Psoas muscle (tissue), 8 donors: ENCODE measurements around the gene SLC2A3. TPM values are rescaled to one million over a fixed set of nuclear protein-coding genes. Genes with fewer than 3 reads are reported as not detected.
"Not testable (repeated sequence)": the region's sequence is repeated elsewhere in the genome, so short reads cannot be mapped to it uniquely, and the experiment has no call there.

Experiments
- ATAC-seq, 4 donors: fragments of 200-7000 bp; cut with Tn5 transposase; one replicate each; pipeline ENCODE4 v1.9.1; 2020; ENCODE audit warnings: moderate library complexity in 3 of 4, mild to moderate bottlenecking in 2 of 4
- DNase-seq, 2 donors: peaks; one replicate each; pipeline ENCODE4 v3.0.0-alpha.2; 2020
- H3K27ac ChIP-seq: fragments of 200-600 bp; one replicate; pipeline ENCODE4 v1.8.0; 2022
- H3K27me3 ChIP-seq, 3 donors: fragments of 200-600 bp in 1 of 3; one replicate each; pipeline versions ENCODE4 v1.6.1 to v1.8.0; 2013 to 2022; ENCODE audit warnings: low read length in 2 of 3, mild to moderate bottlenecking in 2 of 3, moderate library complexity in 1 of 3; ENCODE audit not compliant: insufficient read depth in 3 of 3
- H3K36me3 ChIP-seq, 2 donors: fragments of 200-600 bp in 1 of 2; one replicate each; pipeline versions ENCODE4 v1.6.1 to v1.8.0; 2013 to 2022; ENCODE audit warnings: low read depth in 1 of 2, mild to moderate bottlenecking in 1 of 2, moderate library complexity in 1 of 2; ENCODE audit not compliant: insufficient read depth in 1 of 2
- H3K4me1 ChIP-seq: fragments of 200-600 bp; one replicate; pipeline ENCODE4 v1.8.0; 2022
- H3K4me3 ChIP-seq: fragments of 200-600 bp; one replicate; pipeline ENCODE4 v1.8.0; 2022; ENCODE audit warnings: mild to moderate bottlenecking
- H3K9me3 ChIP-seq: fragments of 200-600 bp; one replicate; pipeline ENCODE4 v1.8.0; 2022
- WGBS, 3 donors: extraction: QIAGEN DNeasy Blood & Tissue Kit; methylation state at CpG; one replicate each; pipeline versions ENCODE4 v1.1.6 to v1.1.7; 2013; 5-methylcytosine and 5-hydroxymethylcytosine counted together
- intact Hi-C, 2 donors: fragments of 100-400 bp; cut with DNase I; formaldehyde crosslinking; loops; one replicate each; pipeline versions ENCODE4 v1.11.0 to v1.14.2; 2022
- polyA plus RNA-seq, 3 donors: library from polyadenylated mRNA; stranded (reverse); fragments of 200-250 nt; gene quantifications; one replicate each; pipeline ENCODE4 v1.2.3, GENCODE V29; 2013
- total RNA-seq, 4 donors: library from RNA; stranded (reverse); fragmentation: NEBNext Ultra II Directional in 2 of 4; extraction: Animal tissue kit (Norgen Biotek cat#: 25700) in 2 of 4; gene quantifications; one replicate each; pipeline versions ENCODE4 v1.2.1 to v1.2.4, GENCODE V29; 2021 to 2023
- TF ChIP-seq, protein P1 (sequence below): fragments of 200-600 bp; IDR thresholded peaks from one replicate; pipeline ENCODE4 v1.8.0; 2022; ENCODE audit warnings: antibody characterized with exemption
- donor health status: healthy with polysubstance abuse.
- donor health status: DM: no; HTN: no; CAD: no; lungs with moderate emphysema.
- donor health status: Bipolar disorder and iron deficiency.
- donor health status: healthy.
- donor health status: DM: yes; HTN: yes; CAD: no.
- donor health status: DM: no; HTN: no; CAD: no.
- donor health status: DM: no; HTN: no; CAD: no.
- donor health status: DM: yes; HTN: yes; CAD: no.

Gene SLC2A3
- total and polyA plus RNA-seq, 7 donors, result 1.8 to 18.9 (median 4.6) TPM

DNA sequence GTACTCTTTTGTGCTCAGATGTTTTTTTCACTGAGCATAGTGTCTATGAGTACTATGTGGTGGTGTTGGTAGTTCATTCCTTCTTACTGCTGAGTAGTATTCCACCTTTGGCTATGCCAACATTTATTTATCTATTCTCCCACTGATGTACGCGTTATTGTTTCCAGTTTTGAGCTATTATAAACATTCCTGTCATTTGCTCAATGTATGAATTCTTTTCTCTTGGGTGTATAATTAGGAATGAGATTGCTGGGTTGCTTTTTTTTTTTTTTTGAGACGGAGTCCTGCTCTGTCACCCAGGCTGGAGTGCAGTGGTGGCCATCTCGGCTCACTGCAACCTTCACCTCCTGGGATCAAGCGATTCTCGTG, 37.5 kb upstream of the SLC2A3 start:
- ATAC-seq (no peak), DNase-seq (no peak)
- H3K9me3 ChIP-seq, result no peaks in the 10 kb centered on the region
- H3K4me3 ChIP-seq, result no peak overlapping the region
- TF ChIP-seq, protein P1, sequence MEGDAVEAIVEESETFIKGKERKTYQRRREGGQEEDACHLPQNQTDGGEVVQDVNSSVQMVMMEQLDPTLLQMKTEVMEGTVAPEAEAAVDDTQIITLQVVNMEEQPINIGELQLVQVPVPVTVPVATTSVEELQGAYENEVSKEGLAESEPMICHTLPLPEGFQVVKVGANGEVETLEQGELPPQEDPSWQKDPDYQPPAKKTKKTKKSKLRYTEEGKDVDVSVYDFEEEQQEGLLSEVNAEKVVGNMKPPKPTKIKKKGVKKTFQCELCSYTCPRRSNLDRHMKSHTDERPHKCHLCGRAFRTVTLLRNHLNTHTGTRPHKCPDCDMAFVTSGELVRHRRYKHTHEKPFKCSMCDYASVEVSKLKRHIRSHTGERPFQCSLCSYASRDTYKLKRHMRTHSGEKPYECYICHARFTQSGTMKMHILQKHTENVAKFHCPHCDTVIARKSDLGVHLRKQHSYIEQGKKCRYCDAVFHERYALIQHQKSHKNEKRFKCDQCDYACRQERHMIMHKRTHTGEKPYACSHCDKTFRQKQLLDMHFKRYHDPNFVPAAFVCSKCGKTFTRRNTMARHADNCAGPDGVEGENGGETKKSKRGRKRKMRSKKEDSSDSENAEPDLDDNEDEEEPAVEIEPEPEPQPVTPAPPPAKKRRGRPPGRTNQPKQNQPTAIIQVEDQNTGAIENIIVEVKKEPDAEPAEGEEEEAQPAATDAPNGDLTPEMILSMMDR, result no peak
- peaks cover 0 to 29% (median 9%) of the 10 kb centered on the region in 3 donors for H3K27me3 ChIP-seq
- no peaks in the 10 kb centered on the region for H3K36me3 ChIP-seq
- intact Hi-C loops, result loop anchor here in 1 of 2 donors (5.0 kb wide), 1 partner anchor 36 kb away; the partner anchor contains the start of gene SLC2A3
- H3K4me1 ChIP-seq, result peaks cover 6% of the 10 kb centered on the region
- H3K27ac ChIP-seq, result no peak overlapping the region
- WGBS, 3 donors, result 88 to 91% (median 91%) methylated on average over 6 of the region's 6 CpGs

DNA sequence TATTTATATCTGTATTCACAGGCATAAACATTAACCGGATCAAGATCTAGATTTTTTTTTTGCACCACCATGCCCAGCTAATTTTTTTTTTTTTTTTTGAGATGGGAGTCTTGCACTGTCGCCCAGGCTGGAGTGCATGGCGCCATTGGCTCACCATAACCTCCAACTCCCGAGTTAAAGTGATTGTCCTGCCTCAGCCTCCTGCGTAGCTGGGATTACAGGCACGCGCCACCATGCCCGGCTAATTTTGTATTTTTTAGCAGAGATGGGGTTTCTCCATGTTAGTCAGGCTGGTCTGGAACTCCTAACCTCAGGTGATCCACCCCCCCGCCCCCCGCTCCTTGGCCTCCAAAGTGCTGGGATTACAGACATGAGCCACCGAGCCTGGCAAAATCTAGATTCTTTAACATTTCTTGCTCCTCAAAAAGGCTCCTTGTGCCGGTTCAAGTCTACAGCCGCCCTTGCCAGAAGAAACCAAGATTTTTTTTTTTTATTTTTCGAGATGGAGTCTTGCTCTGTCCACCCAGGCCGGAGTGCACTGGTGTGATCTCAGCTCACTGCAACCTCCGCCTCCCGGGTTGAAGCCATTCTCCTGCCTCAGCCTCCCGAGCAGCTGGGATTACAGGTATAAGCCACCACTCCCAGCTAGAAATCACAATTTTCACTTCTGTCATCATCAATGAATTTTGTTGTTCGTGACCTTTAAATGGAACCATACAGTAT, 36.9 kb upstream of the SLC2A3 start:
- Histone ChIP-seq H3K27ac (no peak overlapping the region), H3K4me1 (peaks cover 6% of the 10 kb centered on the region), H3K9me3 (no peaks in the 10 kb centered on the region), H3K4me3 (no peak overlapping the region), H3K27me3 (peaks cover 0 to 34% (median 9%) of the 10 kb centered on the region in 3 donors), H3K36me3 (no peaks in the 10 kb centered on the region)
- no peak for ATAC-seq
- WGBS, 3 donors, result 85 to 88% (median 87%) methylated on average over 19 of the region's 19 CpGs
- TF ChIP-seq, protein P1, result no peak
- DNase-seq, result no peak
- intact Hi-C loops, result loop anchor here in 1 of 2 donors (5.0 kb wide), 1 partner anchor 36 kb away; the partner anchor contains the start of gene SLC2A3

DNA sequence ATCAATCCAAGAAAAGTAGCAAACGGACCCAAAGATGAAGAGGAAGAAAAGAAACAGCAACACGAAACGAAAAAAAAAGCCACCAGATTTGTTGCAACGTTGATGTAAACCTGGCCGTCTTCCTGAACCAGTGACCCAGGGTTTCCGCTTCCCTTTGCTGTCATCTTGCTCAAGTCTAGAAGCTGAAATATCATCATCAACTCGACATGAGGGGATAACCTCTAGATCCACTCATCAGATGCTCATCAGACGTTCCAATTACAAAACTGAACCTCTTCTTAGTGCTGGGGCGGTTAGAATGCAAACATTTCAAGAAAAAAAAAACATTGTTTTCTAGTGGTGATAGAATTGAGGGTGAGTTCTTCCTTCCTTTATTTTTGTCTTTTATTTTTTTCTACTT, 36.3 kb upstream of the SLC2A3 start:
- not testable (repeated sequence) for H3K36me3 ChIP-seq, H3K4me3 ChIP-seq, H3K27ac ChIP-seq, H3K4me1 ChIP-seq, DNase-seq, ATAC-seq, H3K9me3 ChIP-seq
- intact Hi-C loops, result loop anchor here in 1 of 2 donors (5.0 kb wide), 1 partner anchor 35 kb away; the partner anchor contains the start of gene SLC2A3
- 25 to 28% (median 26%) methylated on average over 3 to 4 of the region's 9 CpGs for WGBS, 3 donors
- H3K27me3 ChIP-seq, result peaks cover 0 to 40% (median 9%) of the 10 kb centered on the region in 3 donors

DNA sequence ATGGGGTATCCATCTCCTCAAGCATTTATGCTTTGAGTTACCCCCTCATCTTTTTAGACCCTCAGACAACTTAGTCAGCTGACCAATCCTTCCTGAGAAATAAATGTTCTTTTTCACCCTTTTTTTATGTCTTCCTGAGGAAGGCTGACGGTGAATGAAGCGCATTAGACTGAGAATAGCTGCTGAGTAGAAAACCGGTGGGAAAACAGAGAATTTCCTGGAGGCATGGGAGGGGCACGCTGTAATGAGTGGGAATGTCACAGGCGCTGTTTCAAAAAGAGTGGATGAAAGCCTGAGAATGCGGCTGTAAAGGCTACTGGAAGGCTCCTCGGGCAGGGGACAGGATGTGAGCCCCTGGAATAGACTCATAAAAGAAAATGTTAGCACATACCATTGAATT, 35.8 kb upstream of the SLC2A3 start:
- H3K4me1 ChIP-seq, H3K9me3 ChIP-seq, ATAC-seq, DNase-seq, H3K36me3 ChIP-seq: not testable (repeated sequence)
- peak overlapping the region; percentile 80 for H3K27ac ChIP-seq
- peaks cover 0 to 40% (median 9%) of the 10 kb centered on the region in 3 donors for H3K27me3 ChIP-seq
- H3K4me3 ChIP-seq, result peak overlapping the region; percentile 68
- intact Hi-C loops, result loop anchor here in 1 of 2 donors (5.0 kb wide), 1 partner anchor 34 kb away; the partner anchor contains the start of gene SLC2A3
- 2 to 14% (median 9%) methylated on average over 3 to 5 of the region's 7 CpGs for WGBS, 3 donors

DNA sequence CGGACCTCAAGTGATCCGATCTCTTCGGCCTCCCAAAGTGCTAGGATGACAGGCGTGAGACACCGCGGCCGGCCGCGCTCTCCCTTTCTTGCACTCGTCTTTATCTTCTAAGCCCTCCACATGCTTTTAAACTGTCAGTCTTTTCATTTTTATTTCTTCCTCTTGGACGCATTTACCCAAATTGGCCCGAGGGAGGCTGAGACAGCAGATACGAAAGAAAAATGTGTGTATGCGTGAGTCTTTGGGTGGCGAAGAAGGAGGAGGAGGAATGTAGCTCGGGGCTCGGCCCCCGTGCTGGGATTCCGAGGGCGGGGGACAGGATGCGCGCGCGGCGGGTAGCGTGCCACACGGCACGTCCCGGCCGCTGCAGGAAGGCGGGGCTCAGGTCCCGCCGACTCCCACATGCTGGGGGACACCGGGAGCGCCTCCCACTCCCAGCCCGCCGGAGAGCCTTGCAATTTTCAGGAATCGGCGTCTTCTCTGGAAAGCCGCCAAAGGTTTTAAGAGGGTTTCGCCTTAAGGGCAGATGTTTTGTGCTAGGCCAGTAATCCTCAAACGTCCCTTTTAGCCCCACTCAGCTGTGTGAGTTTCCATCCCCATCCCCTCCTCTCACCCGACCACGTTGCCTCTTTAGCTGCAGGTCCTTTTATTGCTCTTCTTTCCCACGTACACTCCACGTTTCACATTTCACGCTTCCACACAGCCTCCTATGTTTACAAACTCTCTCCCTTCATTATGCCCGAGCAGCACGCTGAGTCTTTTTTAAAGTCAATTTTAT, 34.7 kb upstream of the SLC2A3 start:
- DNase-seq, result peak; percentile 90
- ATAC-seq, result peak; percentile 85 to 95 (median 90)
- peak overlapping the region; percentile 80 for H3K27ac ChIP-seq
- no peaks in the 10 kb centered on the region for H3K36me3 ChIP-seq
- H3K9me3 ChIP-seq, result no peaks in the 10 kb centered on the region
- H3K27me3 ChIP-seq, result peaks cover 0 to 40% (median 9%) of the 10 kb centered on the region in 3 donors
- intact Hi-C loops, result loop anchor here in 1 of 2 donors (5.0 kb wide), 1 partner anchor 33 kb away; the partner anchor contains the start of gene SLC2A3
- 1% methylated on average over 46 to 49 of the region's 49 CpGs for WGBS, 3 donors
- TF ChIP-seq, protein P1, result no peak
- peak overlapping the region; percentile 68 for H3K4me3 ChIP-seq
- peaks cover 6% of the 10 kb centered on the region for H3K4me1 ChIP-seq
